Stimulated activated CD4-positive, alpha-beta T cell treated with anti-CD3 and anti-CD28 coated beads, Interleukin-15, amount 100 ng/mL, for 48 hours (primary cell): ENCODE measurements around the gene EPN3.

ENCODE experiments used
- DNase-seq, 2 donors: peaks; one replicate each; pipeline ENCODE4 v3.0.0-alpha.2; 2020; ENCODE audit warnings: low read depth in 2 of 2

EPN3 gene

GRCh38 chr17:50566886-50567285, 34.4 kb downstream of the EPN3 start:
- no peak for DNase-seq

GRCh38 chr17:50568659-50569058, 36.1 kb downstream of the EPN3 start:
- no peak for DNase-seq

GRCh38 chr17:50569592-50569991, 37.1 kb downstream of the EPN3 start:
- DNase-seq = no peak

GRCh38 chr17:50570032-50570431, 37.5 kb downstream of the EPN3 start:
- DNase-seq = no peak

GRCh38 chr17:50570528-50570927, 38.0 kb downstream of the EPN3 start:
- DNase-seq = no peak

- DNase-seq = no peak
Measured at GRCh38 chr17:50571681-50572080, 39.1 kb downstream of the EPN3 start.

GRCh38 chr17:50572541-50572940, 40.0 kb downstream of the EPN3 start:
- DNase-seq = no peak

GRCh38 chr17:50573866-50574611, 41.5 kb downstream of the EPN3 start:
- no peak for DNase-seq

GRCh38 chr17:50575581-50576210, 43.2 kb downstream of the EPN3 start:
- DNase-seq = no peak

GRCh38 chr17:50576864-50577263, 44.3 kb downstream of the EPN3 start:
- DNase-seq = no peak

- DNase-seq = no peak
Measured at GRCh38 chr17:50577451-50577954, 45.0 kb downstream of the EPN3 start.

- DNase-seq = no peak
Measured at GRCh38 chr17:50578173-50578572, 45.6 kb downstream of the EPN3 start.

- DNase-seq = no peak
Measured at GRCh38 chr17:50579399-50579798, 46.9 kb downstream of the EPN3 start.

GRCh38 chr17:50580646-50581045, 48.1 kb downstream of the EPN3 start:
- DNase-seq = no peak

- no peak for DNase-seq
Measured at GRCh38 chr17:50581316-50581715, 48.8 kb downstream of the EPN3 start.

- DNase-seq = no peak
Measured at GRCh38 chr17:50582741-50583140, 50.2 kb downstream of the EPN3 start.

- DNase-seq = no peak
Measured at GRCh38 chr17:50583641-50584040, 51.1 kb downstream of the EPN3 start.

GRCh38 chr17:50584116-50584515, 51.6 kb downstream of the EPN3 start:
- no peak for DNase-seq

GRCh38 chr17:50584749-50585148, 52.2 kb downstream of the EPN3 start:
- DNase-seq = no peak

GRCh38 chr17:50585346-50585745, 52.8 kb downstream of the EPN3 start:
- no peak for DNase-seq

GRCh38 chr17:50585891-50586290, 53.4 kb downstream of the EPN3 start:
- DNase-seq = no peak

- DNase-seq = no peak
Measured at GRCh38 chr17:50586421-50587247, 54.1 kb downstream of the EPN3 start.
